ENCODE results near the gene INTS3.
A peak's percentile ranks its signal among the peaks of the same experiment; 100 is the strongest.

Gene INTS3

GRCh38 chr1:153727463-153728304, at the start of gene INTS3:
Gene INTS3, plus strand, starts transcription at chr1:153728050. Its CDS starts 585 bp downstream, at chr1:153728635.
- H3K27ac ChIP-seq, result peak within 1 kb of the TSS; percentile 90
- TF ChIP-seq ZFX (IDR thresholded peaks at IDR 0.05; ENCODE audit: borderline replicate concordance) (no peak), CTCF (IDR thresholded peaks at IDR 0.05) (no peak)

- H3K27ac ChIP-seq, result no peak within 1 kb of the TSS
- TF ChIP-seq CTCF (IDR thresholded peaks at IDR 0.05), result 0 out of 2 replicates have a peak, but pooled peaks have one; percentile 0
- no peak for TF ChIP-seq ZFX (IDR thresholded peaks at IDR 0.05; ENCODE audit: borderline replicate concordance)
These were observed 49.1 kb upstream of the INTS3 start, which contains the start of gene NPR1 for GRCh38 chr1:153678519-153679336. Gene NPR1, plus strand, starts transcription at chr1:153678688. Its CDS starts 421 bp downstream, at chr1:153679109.

DNA sequence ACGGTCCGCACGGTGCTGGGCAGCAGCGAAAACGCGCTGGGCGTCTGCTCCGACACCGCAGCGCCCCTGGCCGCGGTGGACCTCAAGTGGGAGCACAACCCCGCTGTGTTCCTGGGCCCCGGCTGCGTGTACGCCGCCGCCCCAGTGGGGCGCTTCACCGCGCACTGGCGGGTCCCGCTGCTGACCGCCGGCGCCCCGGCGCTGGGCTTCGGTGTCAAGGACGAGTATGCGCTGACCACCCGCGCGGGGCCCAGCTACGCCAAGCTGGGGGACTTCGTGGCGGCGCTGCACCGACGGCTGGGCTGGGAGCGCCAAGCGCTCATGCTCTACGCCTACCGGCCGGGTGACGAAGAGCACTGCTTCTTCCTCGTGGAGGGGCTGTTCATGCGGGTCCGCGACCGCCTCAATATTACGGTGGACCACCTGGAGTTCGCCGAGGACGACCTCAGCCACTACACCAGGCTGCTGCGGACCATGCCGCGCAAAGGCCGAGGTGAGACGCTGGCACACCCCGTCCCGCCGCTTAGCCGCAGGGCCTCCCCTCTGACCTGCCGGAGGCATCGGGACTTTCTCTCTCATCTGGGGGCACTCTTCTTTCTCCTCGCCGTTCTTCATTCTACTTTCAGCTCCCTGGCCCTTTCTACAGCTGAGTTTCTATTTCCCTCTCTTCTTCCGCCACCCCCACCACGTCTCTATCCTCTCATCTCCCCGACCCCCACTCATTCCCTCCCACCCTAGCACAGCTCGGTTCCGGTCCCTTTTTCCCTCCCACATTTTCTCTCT, 48.3 kb upstream of the INTS3 start:
- TF ChIP-seq ZFX (IDR thresholded peaks at IDR 0.05; ENCODE audit: borderline replicate concordance) (no peak), CTCF (IDR thresholded peaks at IDR 0.05) (no peak)
- no peak overlapping the region for H3K27ac ChIP-seq

GRCh38 chr1:153680120-153680403, 47.8 kb upstream of the INTS3 start:
- TF ChIP-seq ZFX (IDR thresholded peaks at IDR 0.05; ENCODE audit: borderline replicate concordance), result no peak
- TF ChIP-seq CTCF (IDR thresholded peaks at IDR 0.05), result no peak
- H3K27ac ChIP-seq, result no peak overlapping the region

GRCh38 chr1:153682730-153683129, 45.1 kb upstream of the INTS3 start:
- TF ChIP-seq ZFX (IDR thresholded peaks at IDR 0.05; ENCODE audit: borderline replicate concordance), result no peak
- no peak for TF ChIP-seq CTCF (IDR thresholded peaks at IDR 0.05)
- H3K27ac ChIP-seq, result no peak overlapping the region

- TF ChIP-seq ZFX (IDR thresholded peaks at IDR 0.05; ENCODE audit: borderline replicate concordance) (no peak), CTCF (IDR thresholded peaks at IDR 0.05) (no peak)
These were observed 44.0 kb upstream of the INTS3 start for GRCh38 chr1:153683854-153684253.

More at GRCh38 chr1:153683854-153684253, 44.0 kb upstream of the INTS3 start:
- no peak overlapping the region for H3K27ac ChIP-seq

Measured in 22Rv1 (cell line).